ENCODE results near the gene PSD2. TPM values are rescaled to one million over a fixed set of nuclear protein-coding genes. Genes with fewer than 3 reads are reported as not detected.

The PSD2 gene
- total and polyA plus RNA-seq, 10 of the 15 experiments (the other 5 are each of a cell fraction or from before 2014, with no cell fraction given) = 0.02 to 0.14 (median 0.03) TPM; not detected in 5

GRCh38 chr5:139841549-139841948 lies 45.9 kb downstream of the PSD2 start:
- no peak overlapping the region for H2AFZ ChIP-seq (ENCODE audit: control insufficient read depth, low read depth, low read length)
- no peaks in the 10 kb centered on the region for H3K36me3 ChIP-seq (ENCODE audit: control insufficient read depth in 2 of 2, insufficient read depth in 2 of 2, low read length in 1 of 2)
- no peaks in the 10 kb centered on the region for H3K9me3 ChIP-seq (replicated peaks; ENCODE audit: control insufficient read depth, insufficient read depth, low read length)
- POLR2A ChIA-PET = no interaction called here
- in situ Hi-C loops (cut with MboI) (loop anchor here (5.0 kb wide), 1 partner anchor 54 kb away; no protein-coding TSS in a partner anchor), intact Hi-C loops (cut with micrococcal nuclease; ENCODE audit: unreplicated experiment) (loop anchor here (5.0 kb wide), 1 partner anchor 204 kb away; no protein-coding TSS in a partner anchor)
- H3K27ac ChIP-seq (ENCODE audit: control insufficient read depth, insufficient read depth) = no peak overlapping the region
- FAIRE-seq (no peak), ATAC-seq (no peak), DNase-seq (ENCODE audit: low read depth, low spot score) (no peak)
- TF ChIP-seq NR2C1 (IDR thresholded peaks at IDR 0.05) (no peak), ETV6 (conservative IDR thresholded peaks at IDR 0.05 in 1 of 2, IDR thresholded peaks at IDR 0.05 in 1 of 2; ENCODE audit: borderline replicate concordance in 1 of 2, low read depth in 1 of 2) (no peak), NFXL1 (IDR thresholded peaks at IDR 0.05; ENCODE audit: borderline replicate concordance) (no peak), TCF3 (IDR thresholded peaks at IDR 0.05; ENCODE audit: borderline replicate concordance, insufficient read depth, low read depth, low read length) (no peak), RELB (IDR thresholded peaks at IDR 0.05; ENCODE audit: low read depth) (no peak), TCF12 (IDR thresholded peaks at IDR 0.05; ENCODE audit: low read depth, low read length) (no peak), RB1 (IDR thresholded peaks at IDR 0.05; ENCODE audit: borderline replicate concordance) (no peak), JUNB (IDR thresholded peaks at IDR 0.05) (no peak), SUZ12 (IDR thresholded peaks at IDR 0.05; ENCODE audit: unreplicated experiment) (no peak), ZNF384 (IDR thresholded peaks at IDR 0.05; ENCODE audit: borderline replicate concordance, low read depth, low read length) (no peak), NFYA (IDR thresholded peaks at IDR 0.05; ENCODE audit: borderline replicate concordance, low read depth, low read length) (no peak), RELA (IDR thresholded peaks at IDR 0.05; ENCODE audit: borderline replicate concordance, partially characterized antibody) (no peak)
- TF ChIP-seq, protein P1, sequence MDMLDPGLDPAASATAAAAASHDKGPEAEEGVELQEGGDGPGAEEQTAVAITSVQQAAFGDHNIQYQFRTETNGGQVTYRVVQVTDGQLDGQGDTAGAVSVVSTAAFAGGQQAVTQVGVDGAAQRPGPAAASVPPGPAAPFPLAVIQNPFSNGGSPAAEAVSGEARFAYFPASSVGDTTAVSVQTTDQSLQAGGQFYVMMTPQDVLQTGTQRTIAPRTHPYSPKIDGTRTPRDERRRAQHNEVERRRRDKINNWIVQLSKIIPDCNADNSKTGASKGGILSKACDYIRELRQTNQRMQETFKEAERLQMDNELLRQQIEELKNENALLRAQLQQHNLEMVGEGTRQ (IDR thresholded peaks at IDR 0.05; ENCODE audit: borderline replicate concordance, low read depth, low read length) = no peak
- BruUV-seq (replicated peaks) = no TSS peak
- H4K20me1 ChIP-seq (ENCODE audit: control insufficient read depth, insufficient read depth) = no peaks in the 10 kb centered on the region
- WGBS (ENCODE audit: insufficient coverage, insufficient replicate concordance, low lambda C conversion rate, missing lambda C conversion rate) = 25% methylated on average over 4 of the region's 4 CpGs
- H3K4me1 ChIP-seq (ENCODE audit: control insufficient read depth, insufficient read depth, low read length) = peaks cover 12% of the 10 kb centered on the region
- SMC1A ChIA-PET (ENCODE audit: uncharacterized antibody, unreplicated experiment) = interaction anchor here (3.1 to 6.5 kb wide), 2 partner anchors 55 to 128 kb away, joined by 16 to 41 read pairs; no protein-coding TSS in a partner anchor
- H3K4me3 ChIP-seq = no peak overlapping the region
- H3K9ac ChIP-seq (ENCODE audit: control insufficient read depth, insufficient read depth, low read length) = no peak overlapping the region
- CTCF ChIA-PET = interaction anchor here (3.0 to 6.7 kb wide), 4 partner anchors 22 to 127 kb away, joined by 14 to 146 read pairs (median 56); no protein-coding TSS in a partner anchor
- RAD21 ChIA-PET (ENCODE audit: unreplicated experiment) = interaction anchor here (1.5 kb wide), 1 partner anchor 120 kb away, joined by 3 read pairs; no protein-coding TSS in a partner anchor
- H3K4me2 ChIP-seq (ENCODE audit: control insufficient read depth, insufficient read depth) = no peak overlapping the region
- H3K27me3 ChIP-seq (replicated peaks in 1 of 2; ENCODE audit: control insufficient read depth in 2 of 2, insufficient read depth in 2 of 2, low read length in 1 of 2) = no peaks in the 10 kb centered on the region; a peak in 1 of 4 replicates
- no peaks in the 10 kb centered on the region for H3K79me2 ChIP-seq (ENCODE audit: control insufficient read depth, insufficient read depth, low read length)

Measured in GM12878 (cell line).